Measurements from ENCODE around the gene RPL18A. TPM values are rescaled to one million over a fixed set of nuclear protein-coding genes. Genes with fewer than 3 reads are reported as not detected.
"Not testable (repeated sequence)": the region's sequence is repeated elsewhere in the genome, so short reads cannot be mapped to it uniquely, and the experiment has no call there.

RPL18A gene
- total RNA-seq, 1 donor from 2014 or later = 723 TPM

DNA sequence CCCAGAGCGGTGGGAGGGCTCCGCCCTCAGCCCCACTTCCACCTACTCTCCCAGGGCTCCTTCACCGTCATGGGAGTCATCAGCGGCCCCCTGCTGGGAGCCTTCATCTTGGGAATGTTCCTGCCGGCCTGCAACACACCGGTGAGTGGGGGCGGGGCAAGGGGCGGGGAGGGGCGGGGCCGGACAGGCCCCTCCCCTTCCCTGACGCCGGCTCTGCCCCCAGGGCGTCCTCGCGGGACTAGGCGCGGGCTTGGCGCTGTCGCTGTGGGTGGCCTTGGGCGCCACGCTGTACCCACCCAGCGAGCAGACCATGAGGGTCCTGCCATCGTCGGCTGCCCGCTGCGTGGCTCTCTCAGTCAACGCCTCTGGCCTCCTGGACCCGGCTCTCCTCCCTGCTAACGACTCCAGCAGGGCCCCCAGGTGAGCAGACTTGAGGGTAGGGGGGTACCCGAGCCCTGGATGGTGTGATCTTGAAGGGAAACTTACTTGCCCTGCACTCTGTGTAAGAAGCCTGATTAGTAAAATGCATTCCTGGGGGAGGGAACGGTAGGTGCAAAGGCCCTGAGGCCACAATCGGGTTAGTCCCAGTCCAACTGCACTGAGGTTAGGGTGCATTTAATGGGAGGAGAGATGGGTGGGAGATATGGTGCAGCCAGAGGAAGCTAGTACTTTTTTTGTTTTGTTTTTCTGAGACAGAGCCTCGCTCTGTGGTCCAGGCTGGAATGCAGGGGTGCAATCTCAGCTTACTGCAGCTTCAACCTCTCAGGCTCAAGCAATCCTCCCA is 24.1 kb downstream of the RPL18A start:
- ATAC-seq (ENCODE audit: poor library complexity) = no peak
- intact Hi-C loops (cut with DNase I) = no loop called here
- no peak for DNase-seq

DNA sequence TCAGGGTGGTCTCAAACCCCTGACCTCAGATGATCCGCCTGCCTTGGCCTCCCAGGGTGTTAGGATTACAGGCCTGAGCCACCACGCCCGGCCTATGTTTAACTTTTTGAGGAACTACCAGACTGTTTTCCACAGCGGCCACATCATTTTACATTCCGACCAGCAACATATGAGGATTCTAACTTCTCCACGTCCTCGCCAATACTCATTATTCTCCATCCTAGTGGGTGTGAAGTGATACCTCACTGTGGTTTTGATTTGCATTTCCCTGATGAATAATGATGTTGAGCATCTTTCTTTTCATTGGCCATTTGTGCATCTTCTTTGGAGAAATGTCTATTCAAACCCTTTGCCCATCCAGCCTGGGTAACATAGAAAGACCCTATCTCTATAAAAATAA is 26.8 kb downstream of the RPL18A start:
- ATAC-seq (ENCODE audit: poor library complexity) = no peak
- no peak for DNase-seq
- intact Hi-C loops (cut with DNase I) = no loop called here

DNA sequence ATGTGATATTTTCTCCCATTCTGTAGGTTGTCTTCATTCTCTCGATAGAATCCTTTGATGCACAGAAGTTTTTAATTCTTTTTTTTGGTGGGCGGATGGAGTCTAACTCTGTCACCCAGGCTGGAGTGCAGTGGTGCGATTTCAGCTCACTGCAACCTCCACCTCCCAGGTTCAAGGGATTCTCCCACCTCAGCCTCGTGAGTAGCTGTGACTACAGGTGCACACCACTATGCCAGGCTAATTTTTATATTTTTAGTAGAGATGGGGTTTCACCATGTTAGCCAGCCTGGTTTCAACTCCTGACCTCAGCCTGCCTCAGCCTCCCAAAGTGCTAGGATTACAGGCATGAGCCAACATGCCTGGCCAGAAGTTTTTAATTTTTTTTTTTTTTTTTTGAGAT is 27.5 kb downstream of the RPL18A start:
- intact Hi-C loops (cut with DNase I); DNase-seq; ATAC-seq (ENCODE audit: poor library complexity): not testable (repeated sequence)

DNA sequence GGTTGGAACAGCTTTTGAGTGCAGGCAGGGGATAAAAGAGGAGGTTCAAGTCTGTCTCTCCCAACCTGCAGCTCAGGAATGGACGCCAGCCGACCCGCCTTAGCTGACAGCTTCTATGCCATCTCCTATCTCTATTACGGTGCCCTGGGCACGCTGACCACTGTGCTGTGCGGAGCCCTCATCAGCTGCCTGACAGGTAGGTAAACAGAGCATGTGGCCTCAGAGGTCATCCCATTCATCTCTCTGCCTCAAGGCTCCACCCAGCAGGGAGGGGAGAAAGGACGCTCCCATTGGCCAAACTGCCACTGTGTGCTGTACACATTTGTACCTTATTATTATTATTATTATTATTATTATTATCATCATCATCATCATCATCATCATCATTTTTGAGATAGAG is 28.6 kb downstream of the RPL18A start:
- intact Hi-C loops (cut with DNase I) = no loop called here
- ATAC-seq (ENCODE audit: poor library complexity) = no peak
- DNase-seq = no peak

DNA sequence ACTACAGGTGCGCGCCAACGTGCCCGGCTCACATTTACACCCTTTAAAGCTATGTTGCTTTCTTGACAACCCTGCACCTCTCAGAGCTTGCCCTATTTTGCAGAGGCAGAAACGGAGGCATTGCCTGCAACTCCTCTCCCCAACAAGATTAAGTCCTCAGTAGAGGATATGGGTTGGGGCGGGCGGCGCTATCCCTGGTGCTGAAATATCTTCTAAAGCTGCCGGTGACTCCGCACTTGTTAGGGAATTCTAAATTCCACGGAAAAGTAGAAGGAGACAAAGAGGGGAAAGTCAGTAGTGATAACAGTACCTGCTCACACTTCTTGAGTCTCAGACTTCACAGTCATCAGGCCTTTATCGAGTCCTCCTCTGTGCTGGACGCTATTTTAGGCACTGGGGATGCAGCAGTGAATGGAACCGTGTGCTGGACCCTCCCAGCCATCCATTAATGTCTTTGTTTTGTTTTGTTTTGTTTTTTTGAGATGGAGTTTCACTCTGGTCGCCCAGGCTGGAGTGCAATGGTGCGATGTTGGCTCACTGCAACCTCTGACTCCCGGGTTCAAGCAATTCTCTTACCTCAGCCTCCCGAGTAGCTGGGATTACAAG is 30.0 kb downstream of the RPL18A start:
- intact Hi-C loops (cut with DNase I) = no loop called here
- ATAC-seq (ENCODE audit: poor library complexity) (no peak), DNase-seq (no peak)

DNA sequence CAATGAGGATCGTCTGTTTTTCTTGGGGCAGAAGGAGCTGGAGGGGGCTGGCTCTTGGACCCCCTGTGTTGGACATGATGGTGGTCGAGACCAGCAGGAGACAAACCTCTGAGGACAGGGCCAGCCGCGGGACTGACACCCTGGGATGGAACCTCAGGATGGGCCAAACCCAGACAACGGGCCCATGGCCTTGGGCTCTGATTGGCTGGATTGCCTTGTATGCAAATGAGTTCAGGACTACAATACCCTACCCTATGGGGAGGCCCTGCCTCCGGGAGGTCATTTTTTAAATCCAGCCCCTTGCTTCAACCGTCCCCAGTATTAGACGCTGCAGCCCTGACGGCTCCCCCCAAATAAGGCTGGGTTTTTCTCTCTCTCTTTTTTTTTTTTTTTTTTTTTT is 34.1 kb downstream of the RPL18A start:
- intact Hi-C loops (cut with DNase I) = no loop called here
- DNase-seq (no peak), ATAC-seq (ENCODE audit: poor library complexity) (no peak)

DNA sequence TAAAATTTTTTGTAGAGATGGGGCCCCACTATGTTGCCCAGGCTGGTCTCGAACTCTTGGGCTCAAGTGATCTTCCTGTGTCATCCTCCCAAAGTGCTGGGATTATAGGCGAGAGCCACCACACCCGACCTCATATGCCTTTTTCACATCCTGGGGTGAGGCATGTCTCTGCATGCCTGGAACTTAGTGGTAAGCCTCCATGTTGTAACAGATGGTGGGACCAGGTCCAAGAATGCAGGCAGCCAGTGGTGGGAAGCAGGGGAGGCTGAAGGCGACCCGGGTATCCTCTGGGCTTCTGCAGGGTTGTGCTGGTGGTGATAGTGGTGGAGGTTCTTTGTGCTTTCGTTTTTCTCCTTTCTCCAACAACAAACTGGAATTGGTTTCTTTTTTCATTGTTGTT is 43.0 kb downstream of the RPL18A start:
- DNase-seq (no peak), ATAC-seq (ENCODE audit: poor library complexity) (no peak)
- intact Hi-C loops (cut with DNase I) = no loop called here

DNA sequence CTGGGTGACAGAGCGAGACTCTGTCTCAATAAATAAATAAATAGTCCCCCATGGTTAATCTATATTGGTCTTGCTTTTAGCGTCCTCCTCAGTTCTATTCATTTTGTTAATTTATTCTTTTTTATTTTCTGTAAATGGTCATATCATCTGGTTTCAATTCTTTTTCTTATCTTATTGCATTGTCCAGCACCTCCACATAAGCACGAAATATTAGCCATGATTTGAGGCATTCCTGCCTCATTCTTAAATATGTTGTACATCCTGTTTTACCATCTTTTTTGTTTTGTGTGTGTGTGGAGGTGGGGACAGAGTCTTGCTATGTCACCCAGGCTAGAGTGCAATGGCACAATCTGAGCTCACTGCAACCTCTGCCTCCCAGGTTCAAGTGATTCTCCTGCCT is 48.5 kb downstream of the RPL18A start:
- ATAC-seq (ENCODE audit: poor library complexity) (no peak), DNase-seq (no peak)
- intact Hi-C loops (cut with DNase I) = no loop called here

DNA sequence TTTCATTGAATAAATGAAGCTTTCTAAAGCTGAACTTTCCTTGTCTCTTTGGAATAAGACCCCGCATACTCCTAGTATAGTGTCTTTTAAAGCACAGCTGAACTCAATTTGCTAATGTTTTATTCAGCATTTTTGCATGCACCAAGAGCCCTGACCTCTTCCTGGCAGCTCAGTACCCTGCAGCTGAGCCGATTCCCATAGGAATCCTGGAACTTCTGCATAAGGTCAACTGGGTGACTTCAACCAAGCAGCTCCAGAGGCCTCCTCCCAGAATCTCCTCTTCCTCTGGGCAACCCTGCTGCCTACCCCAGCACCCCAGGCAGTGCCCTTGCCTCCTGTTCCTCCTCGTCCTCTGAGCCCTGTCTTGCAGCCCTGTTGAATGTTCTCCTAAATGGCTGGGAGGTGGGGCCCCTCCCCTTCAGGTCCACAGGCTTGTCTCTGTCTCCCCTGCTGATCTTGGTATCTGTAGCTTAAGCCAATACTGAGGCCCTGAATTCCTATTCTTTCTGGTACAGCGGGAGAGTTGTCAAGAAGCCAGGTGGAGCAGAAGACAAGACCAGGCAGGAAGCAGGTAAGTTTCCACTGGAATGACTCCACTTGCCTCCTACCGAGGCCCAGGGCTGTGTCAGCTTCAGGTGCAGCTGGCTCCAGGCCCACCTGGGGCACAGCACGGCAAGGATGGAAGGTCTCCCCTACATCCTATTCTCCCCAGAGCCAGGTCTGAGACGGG is 49.5 kb downstream of the RPL18A start:
- DNase-seq (no peak), ATAC-seq (ENCODE audit: poor library complexity) (no peak)
- intact Hi-C loops (cut with DNase I) = no loop called here

DNA sequence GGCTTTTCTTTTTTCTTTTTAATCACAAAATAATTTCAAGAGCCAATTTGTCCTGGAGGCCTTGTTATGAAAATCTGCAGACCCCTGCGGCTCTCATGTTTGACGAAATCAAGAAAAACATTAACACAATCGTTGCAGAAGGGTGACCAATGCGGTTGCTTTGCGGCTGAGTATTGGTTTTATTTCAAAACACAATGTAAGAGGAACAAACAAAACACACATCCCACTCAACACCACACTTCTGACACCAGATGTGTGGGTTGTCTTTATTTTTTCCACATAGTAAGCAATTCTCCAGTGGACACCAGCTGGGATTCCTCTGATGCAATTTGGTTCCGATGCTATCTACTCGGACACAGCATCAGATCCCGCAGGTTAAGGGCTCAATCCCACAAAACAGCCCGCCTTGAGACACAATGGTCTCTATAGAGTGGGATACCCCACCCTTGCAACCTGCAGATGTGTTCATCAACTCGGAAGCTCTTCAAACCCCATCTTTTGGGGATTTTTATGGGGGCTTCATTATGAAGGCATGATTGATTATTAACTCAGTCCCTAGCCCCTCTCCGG is 51.2 kb downstream of the RPL18A start:
- ATAC-seq (ENCODE audit: poor library complexity) (no peak), DNase-seq (no peak)
- intact Hi-C loops (cut with DNase I) = no loop called here

Other genes with a start within 250 kb of the RPL18A start
- gene UNC13A, start 171.6 kb upstream of the RPL18A start, total RNA-seq = 0.05 TPM
- 25.1 TPM for gene MAP1S, start 140.4 kb upstream of the RPL18A start, total RNA-seq
- gene FCHO1, start 108.4 kb upstream of the RPL18A start, total RNA-seq = 0.75 TPM
- not detected for gene B3GNT3, start 64.8 kb upstream of the RPL18A start, total RNA-seq
- not detected for gene INSL3, start 38.4 kb upstream of the RPL18A start, total RNA-seq
- gene JAK3, start 11.9 kb upstream of the RPL18A start, total RNA-seq = 1.5 TPM
- gene SLC5A5, start 12.0 kb downstream of the RPL18A start, total RNA-seq = not detected
- 84.4 TPM for gene CCDC124, start 73.1 kb downstream of the RPL18A start, total RNA-seq
- gene KCNN1, start 107.2 kb downstream of the RPL18A start, total RNA-seq = not detected
- 19.1 TPM for gene ARRDC2, start 148.3 kb downstream of the RPL18A start, total RNA-seq
- gene IL12RB1, start 227.0 kb downstream of the RPL18A start, total RNA-seq = 0.75 TPM
- 4.9 TPM for gene MAST3, start 237.9 kb downstream of the RPL18A start, total RNA-seq